ENCODE results near the gene MYO5B.

Gene MYO5B

DNA sequence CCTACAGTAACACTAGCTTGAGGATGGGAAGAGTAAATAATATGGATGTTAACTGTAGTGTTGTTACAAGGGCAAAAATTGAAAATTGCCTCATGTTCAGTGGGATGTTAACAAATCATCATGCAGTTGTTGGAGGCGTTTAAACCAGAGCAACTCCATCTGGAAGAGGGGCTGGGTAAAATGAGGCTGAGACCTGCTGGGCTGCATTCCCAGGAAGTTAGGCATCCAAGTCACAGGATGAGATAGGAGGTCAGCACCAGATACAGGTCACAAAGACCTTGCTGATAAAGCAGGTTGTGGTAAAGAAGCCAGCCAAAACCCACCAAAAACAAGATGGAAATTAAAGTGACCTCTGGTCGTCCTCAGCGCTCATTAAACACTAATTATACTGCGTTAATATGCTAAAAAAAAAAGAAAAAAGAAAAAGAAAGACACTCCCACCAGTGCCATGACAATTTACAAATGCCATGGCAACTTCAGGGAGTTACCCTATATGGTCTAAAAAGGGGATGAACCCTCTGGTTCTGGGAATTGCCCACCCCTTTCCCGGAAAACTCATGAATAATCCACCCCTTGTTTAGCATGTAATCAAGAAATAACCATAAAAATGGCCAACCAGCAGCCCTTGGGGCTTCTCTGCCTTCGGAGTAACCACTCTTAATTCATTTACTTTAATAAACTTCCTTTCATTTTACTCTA, 101.4 kb downstream of the MYO5B start:
- no peaks in the 10 kb centered on the region for H3K9me3 Mint-ChIP-seq
- DNase-seq (no peak), ATAC-seq (replicated peaks) (no peak)
- H3K27me3 Mint-ChIP-seq, result peaks cover 21 to 41% of the 10 kb centered on the region in 2 donors
- H3K36me3 Mint-ChIP-seq, result no peaks in the 10 kb centered on the region
- H3K4me1 Mint-ChIP-seq, result no peaks in the 10 kb centered on the region
- no peak overlapping the region for H3K4me3 Mint-ChIP-seq
- H3K27ac Mint-ChIP-seq, result no peak overlapping the region

GRCh38 chr18:50092245-50092805, 102.6 kb downstream of the MYO5B start:
- no peak for ATAC-seq (replicated peaks)
- H3K27me3 Mint-ChIP-seq, result peaks cover 27 to 47% of the 10 kb centered on the region in 2 donors
- no peaks in the 10 kb centered on the region for H3K36me3 Mint-ChIP-seq
- H3K4me3 Mint-ChIP-seq, result no peak overlapping the region
- H3K27ac Mint-ChIP-seq, result no peak overlapping the region
- no peaks in the 10 kb centered on the region for H3K9me3 Mint-ChIP-seq
- H3K4me1 Mint-ChIP-seq, result no peaks in the 10 kb centered on the region
- DNase-seq, result no peak

GRCh38 chr18:50091509-50092244, 103.3 kb downstream of the MYO5B start:
- H3K36me3 Mint-ChIP-seq, result no peaks in the 10 kb centered on the region
- H3K4me1 Mint-ChIP-seq, result no peaks in the 10 kb centered on the region
- DNase-seq (no peak), ATAC-seq (replicated peaks) (no peak)
- no peaks in the 10 kb centered on the region for H3K9me3 Mint-ChIP-seq
- H3K4me3 Mint-ChIP-seq, result no peak overlapping the region
- H3K27me3 Mint-ChIP-seq, result peaks cover 21 to 41% of the 10 kb centered on the region in 2 donors
- no peak overlapping the region for H3K27ac Mint-ChIP-seq

- no peak for ATAC-seq (replicated peaks)
- no peak overlapping the region for H3K27ac Mint-ChIP-seq
- H3K36me3 Mint-ChIP-seq, result no peaks in the 10 kb centered on the region
- no peaks in the 10 kb centered on the region for H3K4me1 Mint-ChIP-seq
- H3K27me3 Mint-ChIP-seq, result peaks cover 16 to 36% of the 10 kb centered on the region in 2 donors
- no peaks in the 10 kb centered on the region for H3K9me3 Mint-ChIP-seq
- H3K4me3 Mint-ChIP-seq, result no peak overlapping the region
- DNase-seq, result no peak
Observed at GRCh38 chr18:50090370-50091312, 104.3 kb downstream of the MYO5B start.

GRCh38 chr18:50089702-50090101, 105.2 kb downstream of the MYO5B start:
- Mint-ChIP-seq H3K27me3 (peaks cover 16 to 36% of the 10 kb centered on the region in 2 donors), H3K27ac (no peak overlapping the region), H3K4me1 (no peaks in the 10 kb centered on the region), H3K9me3 (peaks cover 0 to 1% of the 10 kb centered on the region in 2 donors), H3K36me3 (no peaks in the 10 kb centered on the region), H3K4me3 (no peak overlapping the region)
- no peak for DNase-seq
- ATAC-seq (replicated peaks), result no peak

- DNase-seq (no peak), ATAC-seq (replicated peaks) (no peak)
- Mint-ChIP-seq H3K4me1 (no peaks in the 10 kb centered on the region), H3K4me3 (no peak overlapping the region), H3K27ac (no peak overlapping the region), H3K9me3 (peaks cover 0 to 1% of the 10 kb centered on the region in 2 donors), H3K36me3 (no peaks in the 10 kb centered on the region), H3K27me3 (peaks cover 28% of the 10 kb centered on the region in 2 donors)
Observed at GRCh38 chr18:50083708-50084107, 111.2 kb downstream of the MYO5B start.

GRCh38 chr18:50080932-50081560, 113.9 kb downstream of the MYO5B start:
- H3K27ac Mint-ChIP-seq, result no peak overlapping the region
- H3K36me3 Mint-ChIP-seq, result no peaks in the 10 kb centered on the region
- peaks cover 21 to 28% of the 10 kb centered on the region in 2 donors for H3K27me3 Mint-ChIP-seq
- peaks cover 0 to 3% of the 10 kb centered on the region in 2 donors for H3K4me1 Mint-ChIP-seq
- ATAC-seq (replicated peaks) (no peak), DNase-seq (no peak)
- H3K9me3 Mint-ChIP-seq, result peaks cover 0 to 1% of the 10 kb centered on the region in 2 donors
- no peak overlapping the region for H3K4me3 Mint-ChIP-seq

- no peaks in the 10 kb centered on the region for H3K36me3 Mint-ChIP-seq
- no peak overlapping the region for H3K4me3 Mint-ChIP-seq
- no peak overlapping the region for H3K27ac Mint-ChIP-seq
- ATAC-seq (replicated peaks) (no peak), DNase-seq (no peak)
- H3K27me3 Mint-ChIP-seq, result peaks cover 21 to 28% of the 10 kb centered on the region in 2 donors
- H3K9me3 Mint-ChIP-seq, result peaks cover 0 to 1% of the 10 kb centered on the region in 2 donors
- H3K4me1 Mint-ChIP-seq, result peaks cover 0 to 5% of the 10 kb centered on the region in 2 donors
Observed at GRCh38 chr18:50080316-50080715, 114.6 kb downstream of the MYO5B start.

DNA sequence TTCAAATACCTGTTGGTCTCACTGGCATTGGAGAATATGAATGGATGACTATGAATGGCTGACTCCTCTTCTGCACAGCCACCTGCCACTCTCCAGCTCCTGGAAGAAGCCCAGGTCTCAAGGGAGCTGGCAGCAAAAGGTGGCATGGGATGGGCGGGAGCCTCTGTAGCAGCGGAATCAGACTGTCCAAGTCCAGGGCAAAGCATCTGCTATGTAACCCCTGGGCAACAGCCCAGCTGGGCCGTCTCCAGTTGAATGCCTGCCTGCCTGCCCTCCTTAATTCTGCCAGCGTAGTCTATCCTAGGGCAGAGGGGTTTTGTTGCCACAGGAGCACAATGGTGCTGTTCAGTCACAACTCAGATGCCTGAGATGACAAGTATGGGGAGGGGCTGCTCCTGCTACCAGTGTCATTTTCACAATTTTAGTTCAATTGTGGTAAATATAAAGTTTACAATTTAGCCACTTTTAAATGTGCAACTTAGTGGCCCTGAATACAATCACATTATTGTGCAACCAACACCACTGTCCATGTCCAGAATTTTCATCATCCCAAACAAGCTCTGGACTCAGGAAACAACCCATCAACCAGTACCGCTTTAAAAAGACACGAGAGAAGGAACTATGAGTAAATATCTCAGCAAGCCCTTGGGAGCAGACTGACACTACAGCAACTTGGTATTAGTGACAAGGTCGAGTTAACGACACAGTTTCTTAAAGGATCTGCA, 115.2 kb downstream of the MYO5B start:
- Mint-ChIP-seq H3K36me3 (no peaks in the 10 kb centered on the region), H3K9me3 (no peaks in the 10 kb centered on the region), H3K27ac (no peak overlapping the region), H3K4me1 (peaks cover 0 to 5% of the 10 kb centered on the region in 2 donors), H3K27me3 (peaks cover 21 to 28% of the 10 kb centered on the region in 2 donors), H3K4me3 (no peak overlapping the region)
- DNase-seq (no peak), ATAC-seq (replicated peaks) (no peak)

- Mint-ChIP-seq H3K27me3 (peaks cover 25 to 27% of the 10 kb centered on the region in 2 donors), H3K27ac (peak overlapping the region; percentile 70), H3K4me3 (no peak overlapping the region), H3K4me1 (peaks cover 0 to 5% of the 10 kb centered on the region in 2 donors), H3K36me3 (peaks cover 0 to 3% of the 10 kb centered on the region in 2 donors), H3K9me3 (peaks cover 2 to 6% of the 10 kb centered on the region in 2 donors)
- DNase-seq, result no peak
- no peak for ATAC-seq (replicated peaks)
Observed at GRCh38 chr18:50076277-50076676, 118.7 kb downstream of the MYO5B start.

- H3K27me3 Mint-ChIP-seq, result peaks cover 25 to 27% of the 10 kb centered on the region in 2 donors
- H3K4me1 Mint-ChIP-seq, result peaks cover 0 to 5% of the 10 kb centered on the region in 2 donors
Observed at GRCh38 chr18:50075772-50076171, 119.2 kb downstream of the MYO5B start.

GRCh38 chr18:50074404-50074803, 120.5 kb downstream of the MYO5B start:
- no peak overlapping the region for H3K4me3 Mint-ChIP-seq
- peaks cover 2 to 6% of the 10 kb centered on the region in 2 donors for H3K9me3 Mint-ChIP-seq
- peaks cover 16 to 18% of the 10 kb centered on the region in 2 donors for H3K27me3 Mint-ChIP-seq
- DNase-seq, result no peak
- no peak overlapping the region for H3K27ac Mint-ChIP-seq
- H3K4me1 Mint-ChIP-seq, result peaks cover 0 to 5% of the 10 kb centered on the region in 2 donors
- ATAC-seq (replicated peaks), result no peak
- peaks cover 0 to 3% of the 10 kb centered on the region in 2 donors for H3K36me3 Mint-ChIP-seq

More at GRCh38 chr18:50075772-50076171, 119.2 kb downstream of the MYO5B start:
- Mint-ChIP-seq H3K36me3 (peaks cover 0 to 3% of the 10 kb centered on the region in 2 donors), H3K9me3 (peaks cover 2 to 6% of the 10 kb centered on the region in 2 donors), H3K27ac (peak overlapping the region; percentile 70), H3K4me3 (no peak overlapping the region)
- no peak for DNase-seq
- no peak for ATAC-seq (replicated peaks)

- H3K4me3 Mint-ChIP-seq, result no peak overlapping the region
- ATAC-seq (replicated peaks), result no peak
Observed at GRCh38 chr18:50073319-50073718, 121.6 kb downstream of the MYO5B start.

More at GRCh38 chr18:50073319-50073718, 121.6 kb downstream of the MYO5B start:
- H3K36me3 Mint-ChIP-seq, result peaks cover 0 to 3% of the 10 kb centered on the region in 2 donors
- H3K27ac Mint-ChIP-seq, result no peak overlapping the region
- DNase-seq, result no peak
- peaks cover 0 to 5% of the 10 kb centered on the region in 2 donors for H3K4me1 Mint-ChIP-seq
- peaks cover 12 to 18% of the 10 kb centered on the region in 2 donors for H3K27me3 Mint-ChIP-seq
- peaks cover 2 to 6% of the 10 kb centered on the region in 2 donors for H3K9me3 Mint-ChIP-seq

Measured in stimulated activated naive B cell treated with anti-CD40 and anti-IgM and Interleukin-4, amounts not matched to agents 10 μg/mL and 1 μg/mL and 100 μg/mL, for 72 hours (primary cell).